ENCODE results near the gene CAVIN4.

DNA sequence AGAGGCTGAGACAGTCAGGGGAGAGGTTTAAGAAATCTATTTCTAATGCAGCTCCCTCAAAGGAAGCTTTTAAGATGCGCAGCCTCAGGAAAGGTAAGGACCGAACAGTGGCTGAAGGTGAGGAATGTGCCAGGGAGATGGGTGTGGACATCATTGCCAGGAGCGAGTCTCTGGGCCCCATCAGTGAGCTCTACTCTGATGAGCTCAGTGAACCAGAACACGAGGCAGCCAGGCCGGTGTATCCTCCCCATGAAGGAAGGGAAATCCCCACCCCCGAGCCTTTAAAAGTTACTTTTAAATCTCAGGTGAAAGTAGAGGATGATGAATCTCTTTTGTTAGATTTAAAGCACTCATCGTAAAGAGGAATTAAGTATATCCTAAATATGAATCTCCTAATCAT lies 8.2 kb downstream of the CAVIN4 start:
- TF ChIP-seq CTCF (IDR thresholded peaks at IDR 0.05; ENCODE audit: low read depth, low read length, poor library complexity, severe bottlenecking) (no peak), EZH2phosphoT487 (IDR thresholded peaks at IDR 0.05; ENCODE audit: borderline replicate concordance, low read length) (no peak)

All from DOHH2 (cell line).